ENCODE results near the gene ELAVL3.
A peak's percentile ranks its signal among the peaks of the same experiment; 100 is the strongest.

The ELAVL3 gene

GRCh38 chr19:11499220-11499726 is 18.4 kb upstream of the ELAVL3 start:
- TF ChIP-seq CTCF (IDR thresholded peaks at IDR 0.05; ENCODE audit: extremely low read depth, missing control alignments) = no peak
- no peak for DNase-seq (ENCODE audit: low spot score)

- peak; percentile 82 for DNase-seq (ENCODE audit: low spot score)
- TF ChIP-seq CTCF (IDR thresholded peaks at IDR 0.05; ENCODE audit: extremely low read depth, missing control alignments) = peak; percentile 59
Observed at GRCh38 chr19:11496391-11497163, 15.7 kb upstream of the ELAVL3 start.

GRCh38 chr19:11495885-11496284 is 15.0 kb upstream of the ELAVL3 start:
- DNase-seq (ENCODE audit: low spot score) = no peak
- TF ChIP-seq CTCF (IDR thresholded peaks at IDR 0.05; ENCODE audit: extremely low read depth, missing control alignments) = no peak

GRCh38 chr19:11495481-11495880 is 14.6 kb upstream of the ELAVL3 start:
- no peak for TF ChIP-seq CTCF (IDR thresholded peaks at IDR 0.05; ENCODE audit: extremely low read depth, missing control alignments)
- no peak for DNase-seq (ENCODE audit: low spot score)

- DNase-seq (ENCODE audit: low spot score) = no peak
- TF ChIP-seq CTCF (IDR thresholded peaks at IDR 0.05; ENCODE audit: extremely low read depth, missing control alignments) = no peak
Observed at GRCh38 chr19:11494634-11495285, 13.9 kb upstream of the ELAVL3 start.

- no peak for DNase-seq (ENCODE audit: low spot score)
- TF ChIP-seq CTCF (IDR thresholded peaks at IDR 0.05; ENCODE audit: extremely low read depth, missing control alignments) = no peak
Observed at GRCh38 chr19:11489378-11489777, 8.5 kb upstream of the ELAVL3 start.
